Sigmoid colon (tissue), 7 donors: Measurements from ENCODE around the gene ISCU. TPM values are rescaled to one million over a fixed set of nuclear protein-coding genes. Genes with fewer than 3 reads are reported as not detected.

ENCODE experiments used
- DNase-seq: peaks from one replicate; pipeline ENCODE4 v3.0.0-alpha.2; 2019
- H3K27ac ChIP-seq, 4 donors: fragments of 200-600 bp; sonication (generic); one replicate each; pipeline ENCODE4 v1.5.1; 2016 to 2019; ENCODE audit warnings: mild to moderate bottlenecking in 1 of 4
- H3K27me3 ChIP-seq, 3 donors: fragments of 200-600 bp; sonication (generic); one replicate each; pipeline ENCODE4 v1.5.1; 2019; ENCODE audit warnings: mild to moderate bottlenecking in 1 of 3
- H3K36me3 ChIP-seq, 4 donors: fragments of 200-600 bp; sonication (generic); one replicate each; pipeline ENCODE4 v1.5.1; 2016 to 2019
- H3K4me1 ChIP-seq, 4 donors: fragments of 200-600 bp; sonication (generic); one replicate each; pipeline ENCODE4 v1.5.1; 2017 to 2019
- H3K4me3 ChIP-seq, 4 donors: fragments of 200-600 bp; sonication (generic); one replicate each; pipeline ENCODE4 v1.5.1; 2017 to 2019; ENCODE audit warnings: mild to moderate bottlenecking in 2 of 4, moderate library complexity in 1 of 4
- H3K9me3 ChIP-seq, 4 donors: fragments of 200-600 bp in 3 of 4; sonication (generic) in 3 of 4; one replicate each; pipeline versions ENCODE4 v1.5.1 to v1.6.1; 2013 to 2019
- EP300 ChIP-seq, 4 donors: sonication (generic); formaldehyde crosslinking; IDR thresholded peaks; one replicate each; pipeline ENCODE4 v1.6.1; 2017; ENCODE audit warnings: antibody characterized with exemption in 4 of 4
- POLR2A ChIP-seq, 2 donors: fragments of 450-650 bp; IDR thresholded peaks; one replicate each; pipeline ENCODE4 v1.6.1; 2016; ENCODE audit warnings: antibody characterized with exemption in 2 of 2, mild to moderate bottlenecking in 2 of 2, moderate library complexity in 2 of 2
- POLR2AphosphoS5 ChIP-seq, 4 donors: sonication (generic); formaldehyde crosslinking; IDR thresholded peaks; one replicate each; pipeline ENCODE4 v1.6.1; 2017; ENCODE audit warnings: antibody characterized with exemption in 4 of 4
- WGBS, 2 donors: extraction: QIAGEN DNeasy Blood & Tissue Kit; methylation state at CpG; one replicate each; pipeline ENCODE4 v1.1.7; 2013; 5-methylcytosine and 5-hydroxymethylcytosine counted together
- intact Hi-C: fragments of 100-400 bp; cut with DNase I; formaldehyde crosslinking; loops from one replicate; pipeline ENCODE4 v1.15.1; 2023
- polyA plus RNA-seq, 3 donors: library from polyadenylated mRNA; stranded (reverse); fragments of 200-250 nt; gene quantifications; one replicate each; pipeline ENCODE4 v1.2.3, GENCODE V29; 2013
- total RNA-seq, 4 donors: library from RNA; depleted of rRNA; stranded (reverse); fragments of >200 nt; gene quantifications; one replicate each; pipeline ENCODE4 v1.1.0, GENCODE V29; 2016
- TF ChIP-seq, protein P1 (sequence below), 4 experiments: fragments of 450-650 bp in 3 of 4; fragments of 200-600 bp in 1 of 4; IDR thresholded peaks; one replicate each; pipeline ENCODE4 v1.5.1; 2016 to 2019; ENCODE audit warnings: antibody characterized with exemption in 4 of 4, mild to moderate bottlenecking in 3 of 4, moderate library complexity in 2 of 4
- donor health status: healthy with polysubstance abuse.
- donor health status: Bipolar disorder and iron deficiency.
- donor health status: healthy.

Gene ISCU
- total and polyA plus RNA-seq, 7 donors, result 117 to 294 (median 237) TPM

DNA sequence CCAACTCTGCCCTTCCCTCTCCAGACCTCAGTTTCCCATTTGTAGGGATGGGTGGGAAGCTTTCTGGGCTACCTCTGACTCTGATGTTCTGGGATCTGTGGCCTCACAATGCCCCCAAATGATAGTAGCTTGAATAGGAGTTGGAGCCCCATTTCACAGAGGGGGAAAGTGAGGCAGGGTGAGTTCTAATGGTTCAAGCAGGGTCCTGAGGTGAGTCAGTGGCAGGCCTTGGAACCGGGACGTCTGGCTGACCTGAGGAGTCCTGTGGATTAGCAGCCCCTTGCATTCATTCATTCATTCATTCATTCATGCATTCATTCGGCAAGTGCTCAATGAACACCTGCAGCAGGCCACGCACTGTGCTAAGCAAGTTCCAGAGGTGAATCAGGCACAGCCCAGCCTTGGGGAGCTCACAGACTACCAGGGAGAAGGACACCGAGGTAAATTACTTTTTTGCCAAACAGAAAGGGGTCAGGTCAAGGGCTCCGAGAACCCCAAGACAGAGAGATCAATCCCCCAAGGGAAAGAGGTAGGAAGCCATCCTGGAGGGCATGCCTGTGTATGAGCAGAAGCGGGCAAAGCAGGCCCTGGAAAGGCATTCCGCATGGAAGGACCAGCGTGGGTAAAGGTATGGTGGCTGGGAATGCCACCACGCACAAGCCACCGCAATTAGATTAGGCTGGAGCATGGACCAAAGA lies 36.3 kb downstream of the ISCU start:
- Histone ChIP-seq H3K4me3 (no peak overlapping the region), H3K36me3 (no peaks in the 10 kb centered on the region), H3K27ac (peak overlapping the region in 1 of 4 donors; percentile 12), H3K27me3 (no peaks in the 10 kb centered on the region), H3K9me3 (no peaks in the 10 kb centered on the region), H3K4me1 (no peaks in the 10 kb centered on the region)
- intact Hi-C loops, result no loop called here
- 80 to 91% methylated on average over 11 of the region's 11 CpGs for WGBS, 2 donors
- no peak for DNase-seq
- TF ChIP-seq, protein P1, sequence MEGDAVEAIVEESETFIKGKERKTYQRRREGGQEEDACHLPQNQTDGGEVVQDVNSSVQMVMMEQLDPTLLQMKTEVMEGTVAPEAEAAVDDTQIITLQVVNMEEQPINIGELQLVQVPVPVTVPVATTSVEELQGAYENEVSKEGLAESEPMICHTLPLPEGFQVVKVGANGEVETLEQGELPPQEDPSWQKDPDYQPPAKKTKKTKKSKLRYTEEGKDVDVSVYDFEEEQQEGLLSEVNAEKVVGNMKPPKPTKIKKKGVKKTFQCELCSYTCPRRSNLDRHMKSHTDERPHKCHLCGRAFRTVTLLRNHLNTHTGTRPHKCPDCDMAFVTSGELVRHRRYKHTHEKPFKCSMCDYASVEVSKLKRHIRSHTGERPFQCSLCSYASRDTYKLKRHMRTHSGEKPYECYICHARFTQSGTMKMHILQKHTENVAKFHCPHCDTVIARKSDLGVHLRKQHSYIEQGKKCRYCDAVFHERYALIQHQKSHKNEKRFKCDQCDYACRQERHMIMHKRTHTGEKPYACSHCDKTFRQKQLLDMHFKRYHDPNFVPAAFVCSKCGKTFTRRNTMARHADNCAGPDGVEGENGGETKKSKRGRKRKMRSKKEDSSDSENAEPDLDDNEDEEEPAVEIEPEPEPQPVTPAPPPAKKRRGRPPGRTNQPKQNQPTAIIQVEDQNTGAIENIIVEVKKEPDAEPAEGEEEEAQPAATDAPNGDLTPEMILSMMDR (IDR thresholded peaks at IDR 0.05), result no peak
- TF ChIP-seq POLR2A (IDR thresholded peaks at IDR 0.05) (no peak), POLR2AphosphoS5 (IDR thresholded peaks at IDR 0.05) (no peak), EP300 (IDR thresholded peaks at IDR 0.05) (no peak)

DNA sequence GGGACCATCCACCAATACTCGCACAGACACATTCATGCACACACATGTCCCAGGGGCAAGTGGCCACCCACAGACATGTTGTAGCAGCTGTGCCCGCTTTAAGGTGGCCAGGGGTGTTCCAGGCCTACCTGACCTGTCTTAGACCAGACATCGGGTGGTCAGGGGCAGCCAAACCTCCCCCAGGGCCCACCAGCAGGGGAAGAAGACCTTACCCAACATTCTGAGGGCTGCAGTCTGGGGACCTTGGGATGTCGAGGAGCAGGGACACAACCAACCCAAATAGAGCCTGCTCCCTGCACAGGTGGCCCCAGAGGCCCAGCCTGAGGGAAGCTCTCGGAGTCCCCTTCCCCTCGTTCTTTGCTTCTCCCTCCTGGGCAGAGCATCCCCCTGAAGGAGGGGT lies 37.1 kb downstream of the ISCU start:
- intact Hi-C loops, result no loop called here
- no peaks in the 10 kb centered on the region for H3K27me3 ChIP-seq
- H3K9me3 ChIP-seq, result no peaks in the 10 kb centered on the region
- TF ChIP-seq, protein P1 (IDR thresholded peaks at IDR 0.05), result no peak
- TF ChIP-seq POLR2AphosphoS5 (IDR thresholded peaks at IDR 0.05), result no peak
- TF ChIP-seq EP300 (IDR thresholded peaks at IDR 0.05), result no peak
- TF ChIP-seq POLR2A (IDR thresholded peaks at IDR 0.05), result no peak
- H3K36me3 ChIP-seq, result no peaks in the 10 kb centered on the region
- H3K4me3 ChIP-seq, result no peak overlapping the region
- WGBS, 2 donors, result 66 to 85% methylated on average over 6 of the region's 6 CpGs
- no peak overlapping the region for H3K27ac ChIP-seq
- H3K4me1 ChIP-seq, result no peaks in the 10 kb centered on the region
- DNase-seq, result no peak

DNA sequence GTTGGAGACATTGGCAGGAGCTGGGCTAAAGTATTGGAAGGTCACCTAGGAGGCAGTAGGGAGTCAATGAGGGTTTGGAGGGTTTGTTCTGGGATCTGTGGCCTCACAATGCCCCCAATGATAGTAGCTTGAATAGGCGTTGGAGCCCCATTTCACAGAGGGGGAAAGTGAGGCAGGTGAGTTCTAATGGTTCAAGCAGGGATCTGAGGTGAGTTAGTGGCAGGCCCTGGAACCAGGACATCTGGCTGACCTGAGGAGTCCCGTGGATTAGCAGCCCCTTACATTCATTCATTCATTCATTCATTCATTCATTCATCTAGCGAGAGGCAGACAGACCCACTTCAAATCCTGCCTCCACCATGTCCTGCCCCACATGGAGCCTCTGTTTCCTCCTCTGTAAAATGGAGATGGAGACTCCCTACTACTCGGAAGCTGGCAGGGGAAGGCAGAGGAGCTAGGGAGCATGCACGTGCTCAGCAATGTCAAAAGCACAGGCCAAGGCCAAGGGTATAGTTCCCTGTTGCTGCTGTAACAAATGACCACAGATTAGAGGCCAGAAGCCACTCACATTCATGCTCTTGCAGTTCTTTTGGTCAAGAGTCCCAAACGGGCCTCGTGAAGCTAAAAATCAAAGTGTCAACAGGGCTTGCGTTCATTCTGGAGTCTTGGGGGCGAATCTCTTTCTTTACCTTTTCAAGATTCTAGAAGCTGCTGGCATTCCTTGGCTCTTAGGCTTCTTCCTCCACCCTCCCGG lies 37.7 kb downstream of the ISCU start:
- no peaks in the 10 kb centered on the region for H3K36me3 ChIP-seq
- H3K4me1 ChIP-seq, result no peaks in the 10 kb centered on the region
- no peak for TF ChIP-seq EP300 (IDR thresholded peaks at IDR 0.05)
- intact Hi-C loops, result no loop called here
- no peak for DNase-seq
- no peak overlapping the region for H3K4me3 ChIP-seq
- no peak overlapping the region for H3K27ac ChIP-seq
- no peaks in the 10 kb centered on the region for H3K9me3 ChIP-seq
- no peaks in the 10 kb centered on the region for H3K27me3 ChIP-seq
- 63 to 81% methylated on average over 10 of the region's 10 CpGs for WGBS, 2 donors

DNA sequence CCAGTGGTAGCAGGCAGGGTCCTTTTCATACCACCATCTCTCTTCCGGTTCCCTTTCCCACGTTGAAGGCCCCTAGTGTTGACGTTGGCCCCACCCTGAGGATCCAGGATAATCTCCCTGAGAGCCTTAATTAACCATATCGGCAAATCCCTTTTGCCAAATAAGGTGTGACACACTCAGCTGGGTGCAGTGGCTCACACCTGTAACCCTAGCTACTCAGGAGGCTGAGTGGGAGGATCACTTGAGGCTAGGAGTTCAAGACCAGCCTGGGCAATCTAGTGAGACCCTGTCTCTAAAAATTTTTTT lies 38.3 kb downstream of the ISCU start:
- WGBS, 2 donors, result 23 to 65% methylated on average over 4 of the region's 4 CpGs
- Histone ChIP-seq H3K4me1 (no peaks in the 10 kb centered on the region), H3K9me3 (no peaks in the 10 kb centered on the region), H3K4me3 (no peak overlapping the region), H3K27ac (no peak overlapping the region), H3K36me3 (no peaks in the 10 kb centered on the region), H3K27me3 (no peaks in the 10 kb centered on the region)
- TF ChIP-seq POLR2AphosphoS5 (IDR thresholded peaks at IDR 0.05) (no peak), EP300 (IDR thresholded peaks at IDR 0.05) (no peak), POLR2A (IDR thresholded peaks at IDR 0.05) (no peak)
- TF ChIP-seq, protein P1 (IDR thresholded peaks at IDR 0.05), result no peak
- DNase-seq, result no peak
- intact Hi-C loops, result no loop called here

DNA sequence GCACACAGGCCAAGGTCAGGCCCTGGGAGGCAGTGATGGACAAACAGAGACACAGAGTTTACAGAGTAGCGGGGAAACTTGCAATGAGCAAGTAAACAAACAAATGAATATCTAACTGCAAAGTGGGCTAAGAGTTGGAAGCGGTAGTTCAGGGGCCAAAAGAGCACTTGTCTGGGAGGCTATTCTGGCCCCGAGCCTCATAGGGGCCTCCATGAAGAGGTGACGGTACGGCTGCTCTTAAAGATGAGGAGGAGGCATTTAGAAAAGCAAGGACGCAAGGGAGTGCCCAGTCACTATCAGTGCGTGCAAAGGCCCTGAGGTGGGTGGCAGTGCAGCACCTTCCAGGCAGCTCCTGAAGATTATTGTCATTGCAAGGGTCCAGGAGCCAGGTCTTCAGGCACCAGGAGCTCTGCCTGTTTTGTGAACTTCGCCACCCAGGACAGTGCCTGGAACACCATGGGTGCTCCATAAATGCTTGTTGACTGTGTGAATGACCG lies 39.9 kb downstream of the ISCU start:
- DNase-seq, result no peak
- TF ChIP-seq EP300 (IDR thresholded peaks at IDR 0.05) (no peak), POLR2AphosphoS5 (IDR thresholded peaks at IDR 0.05) (no peak)
- TF ChIP-seq, protein P1 (IDR thresholded peaks at IDR 0.05), result no peak
- WGBS, 2 donors, result 91 to 93% methylated on average over 9 of the region's 9 CpGs
- intact Hi-C loops, result no loop called here
- Histone ChIP-seq H3K27me3 (no peaks in the 10 kb centered on the region), H3K27ac (no peak overlapping the region), H3K36me3 (no peaks in the 10 kb centered on the region), H3K4me1 (no peaks in the 10 kb centered on the region), H3K4me3 (no peak overlapping the region), H3K9me3 (no peaks in the 10 kb centered on the region)
